K562 (cell line): ENCODE data around the gene PLA2G12B. TPM values are rescaled to one million over a fixed set of nuclear protein-coding genes. Genes with fewer than 3 reads are reported as not detected.

ENCODE experiments used
- ATAC-seq: fragments of 200-7000 bp; cut with Tn5 transposase; 3 replicates; pipeline ENCODE4 v1.9.1; 2020; ENCODE audit warnings: moderate library complexity
- BruUV-seq: library from RNA; stranded (reverse); fragments of 400-500 nt; replicated peaks from 2 replicates; lab custom pipeline; 2021; lab: Mats Ljungman, UMichigan
- CTCF ChIA-PET: fragments of 300-600 bp; formaldehyde crosslinking; extraction: SDS; loops from one replicate; lab custom pipeline; 2021; ENCODE audit warnings: low intra/inter-chr PET ratio; lab: Yijun Ruan, JAX
- POLR2A ChIA-PET: fragments of 300-600, 350-650 bp; sonication (Branson Sonifier 250); formaldehyde crosslinking; extraction: SDS; loops from one replicate; lab custom pipeline; 2021; ENCODE audit warnings: antibody characterized with exemption, inconsistent platforms; lab: Yijun Ruan, JAX
- DNase-seq, 4 experiments: peaks; one replicate each; pipeline versions ENCODE4 v3.0.0 to v3.0.0-alpha.2; 2011 to 2018; ENCODE audit warnings: low spot score in 3 of 4, mixed read lengths in 3 of 4; ENCODE audit errors: extremely low read depth in 1 of 4
- FAIRE-seq: peaks from 2 replicates; lab custom pipeline; 2011; peaks lifted over from hg19 to GRCh38; lab: Jason Lieb, UNC
- H2AFZ ChIP-seq: 2 replicates; pipeline ENCODE4 v1.6.0; 2011; ENCODE audit warnings: low read depth, low read length, control low read depth, inconsistent platforms
- H3K27ac ChIP-seq: fragments of 200-600 bp; 3 replicates; pipeline ENCODE4 v1.8.0; 2011; ENCODE audit warnings: low read depth, mild to moderate bottlenecking, control low read depth, inconsistent platforms, low read length, moderate library complexity, mixed read lengths; ENCODE audit errors: extremely low read depth
- H3K27me3 ChIP-seq, 2 experiments: fragments of 300-600 bp in 1 of 2; 2 replicates in 1 of 2; 3 replicates in 1 of 2; pipeline versions ENCODE4 v1.6.0 to v1.8.0; 2011; ENCODE audit warnings: inconsistent platforms in 2 of 2, low read length in 2 of 2, mild to moderate bottlenecking in 1 of 2, mixed read lengths in 1 of 2, moderate library complexity in 1 of 2; ENCODE audit not compliant: control insufficient read depth in 2 of 2, insufficient read depth in 2 of 2
- H3K36me3 ChIP-seq: fragments of 300-600 bp; 3 replicates; pipeline ENCODE4 v1.8.0; 2011; ENCODE audit warnings: mild to moderate bottlenecking, low read length, inconsistent platforms; ENCODE audit not compliant: control insufficient read depth, insufficient read depth
- H3K4me1 ChIP-seq, 2 experiments: fragments of 200-600 bp in 1 of 2; replicated peaks in 1 of 2; 2 replicates in 1 of 2; 3 replicates in 1 of 2; pipeline versions ENCODE4 v1.5.1 to v1.8.0; 2011; ENCODE audit warnings: inconsistent platforms in 2 of 2, low read length in 2 of 2, mild to moderate bottlenecking in 1 of 2, mixed read lengths in 1 of 2, moderate library complexity in 1 of 2; ENCODE audit not compliant: control insufficient read depth in 2 of 2, insufficient read depth in 2 of 2
- H3K4me2 ChIP-seq: 2 replicates; pipeline ENCODE4 v1.6.1; 2011; ENCODE audit warnings: low read length, control low read depth, inconsistent platforms, mixed read lengths; ENCODE audit not compliant: insufficient read depth
- H3K4me3 ChIP-seq: fragments of 200-600 bp; sonication (generic), shearing (Covaris generic); 2 replicates; pipeline ENCODE4 v1.5.1; 2016; ENCODE audit warnings: control low read depth, inconsistent platforms
- H3K79me2 ChIP-seq: fragments of 200-600 bp; 3 replicates; pipeline ENCODE4 v1.8.0; 2011; ENCODE audit warnings: low read length, inconsistent platforms; ENCODE audit not compliant: control insufficient read depth, insufficient read depth
- H3K9ac ChIP-seq, 2 experiments: 2 replicates each; pipeline versions ENCODE4 v1.6.0 to v1.6.1; 2011; ENCODE audit warnings: low read depth in 2 of 2, low read length in 2 of 2, control low read depth in 1 of 2, inconsistent platforms in 1 of 2, mild to moderate bottlenecking in 1 of 2, mixed read lengths in 1 of 2; ENCODE audit not compliant: insufficient read depth in 1 of 2
- H3K9me1 ChIP-seq: one replicate; pipeline ENCODE4 v1.6.0; 2011; ENCODE audit warnings: inconsistent platforms, mild to moderate bottlenecking, low read length, moderate library complexity; ENCODE audit not compliant: control insufficient read depth, insufficient read depth
- H3K9me3 ChIP-seq: replicated peaks from 2 replicates; pipeline ENCODE4 v1.5.1; 2011; ENCODE audit warnings: low read depth, low read length, inconsistent platforms; ENCODE audit not compliant: control insufficient read depth, insufficient read depth
- H4K20me1 ChIP-seq: replicated peaks from 2 replicates; pipeline ENCODE4 v1.6.1; 2011; ENCODE audit warnings: low read length, inconsistent platforms, mixed read lengths; ENCODE audit not compliant: control insufficient read depth, insufficient read depth
- EGR1 ChIP-seq: fragments of 450-650 bp; conservative IDR thresholded peaks from 2 replicates; pipeline ENCODE4 v1.6.1; 2017; ENCODE audit warnings: mild to moderate bottlenecking
- HINFP ChIP-seq: fragments of 450-650 bp; conservative IDR thresholded peaks from 2 replicates; pipeline ENCODE4 v1.6.1; 2016; ENCODE audit warnings: missing genetic modification characterization, low read depth, mild to moderate bottlenecking, control low read depth, missing compliant biosample characterization
- KDM4B ChIP-seq, 2 experiments: fragments of 450-650 bp in 1 of 2; sonication (generic) in 1 of 2; IDR thresholded peaks; 2 replicates each; pipeline ENCODE4 v1.6.1; 2016 to 2017; ENCODE audit warnings: borderline replicate concordance in 2 of 2, antibody characterized with exemption in 1 of 2, low read depth in 1 of 2, mild to moderate bottlenecking in 1 of 2
- PYGO2 ChIP-seq: fragments of 450-650 bp; IDR thresholded peaks from 2 replicates; pipeline ENCODE4 v1.6.1; 2016; ENCODE audit warnings: mild to moderate bottlenecking, missing genetic modification characterization, moderate library complexity, missing compliant biosample characterization
- RBM39 ChIP-seq: fragments of 200-400 bp; formaldehyde crosslinking; optimal IDR thresholded peaks from 2 replicates; pipeline ENCODE3; 2018; ENCODE audit warnings: low read depth, low read length
- SAP30 ChIP-seq: fragments of 200-600 bp; sonication (generic); IDR thresholded peaks from 2 replicates; pipeline ENCODE4 v1.6.1; 2012; ENCODE audit warnings: borderline replicate concordance, low read depth, mild to moderate bottlenecking, moderate library complexity, low read length, control low read depth, inconsistent platforms; ENCODE audit not compliant: insufficient read depth, poor library complexity, severe bottlenecking
- SNIP1 ChIP-seq: fragments of 450-650 bp; IDR thresholded peaks from 2 replicates; pipeline ENCODE4 v1.7.1; 2017; ENCODE audit warnings: low read depth, mild to moderate bottlenecking
- ZBTB17 ChIP-seq: fragments of 450-650 bp; formaldehyde crosslinking; IDR thresholded peaks from 2 replicates; pipeline ENCODE4 v1.4.0; 2020; ENCODE audit warnings: mild to moderate bottlenecking
- ZBTB5 ChIP-seq: fragments of 450-650 bp; IDR thresholded peaks from 2 replicates; pipeline ENCODE4 v1.6.1; 2017; ENCODE audit warnings: antibody characterized with exemption
- WGBS: fragments of 100-300 bp; shearing (Covaris generic); methylation state at CpG from one replicate; pipeline ENCODE4 v1.1.6; 2016; ENCODE audit warnings: low coverage, mixed read lengths; ENCODE audit not compliant: insufficient coverage; ENCODE audit errors: missing lambda C conversion rate; 5-methylcytosine and 5-hydroxymethylcytosine counted together
- in situ Hi-C: fragments of 300-500 bp; cut with MboI; formaldehyde crosslinking; loops from 4 replicates; pipeline ENCODE4 v1.15.0; 2018; ENCODE audit warnings: inconsistent platforms, mixed read lengths
- intact Hi-C: fragments of 100-400 bp; cut with micrococcal nuclease; formaldehyde crosslinking; loops from 2 replicates; pipeline ENCODE4 v1.14.2; 2022
- polyA plus RNA-seq, 8 experiments: library from polyadenylated mRNA; depleted of rRNA in 4 of 8; stranded (reverse) in 5 of 8; unstranded in 3 of 8; fragments of >200 nt; fragmentation: Nextera tagmentation in 2 of 8; fragmentation: Illumina TruSeq in 1 of 8; extraction: Ambion mirVana in 2 of 8; extraction: Trizol in 1 of 8; gene quantifications; 2 replicates each; pipeline versions ENCODE4 v1.2.1 to v1.2.3, GENCODE V29; 2011 to 2014; ENCODE audit warnings: inconsistent platforms in 1 of 8, missing spikeins in 1 of 8
- total RNA-seq, 7 experiments: library from RNA; depleted of rRNA in 6 of 7; stranded (reverse); fragments of >200 nt in 6 of 7; fragmentation: Illumina TruSeq in 2 of 7; extraction: Trizol in 2 of 7; gene quantifications; 2 replicates each; pipeline versions ENCODE4 v1.2.1 to v1.2.3, GENCODE V29; 2011 to 2021; ENCODE audit warnings: low replicate concordance in 1 of 7

PLA2G12B gene
- total and polyA plus RNA-seq, 9 of the 15 experiments (the other 6 are each of a cell fraction or from before 2014, with no cell fraction given) = not detected

GRCh38 chr10:72913287-72913686 is 41.3 kb downstream of the PLA2G12B start:
- BruUV-seq = no TSS peak
- H3K4me1 ChIP-seq = peaks cover 0 to 7% of the 10 kb centered on the region in 2 experiments; a peak in 2 of 5 replicates
- intact Hi-C loops = no loop called here
- H3K36me3 ChIP-seq = no peaks in the 10 kb centered on the region
- TF ChIP-seq ZBTB5 (no peak), ZBTB17 (no peak), SNIP1 (no peak)
- in situ Hi-C loops = no loop called here
- FAIRE-seq (no peak), ATAC-seq (peak; percentile 72), DNase-seq (peak in 1 of 4 experiments; percentile 7)
- H3K9me1 ChIP-seq = no peaks in the 10 kb centered on the region
- H3K4me3 ChIP-seq = no peak overlapping the region
- peak overlapping the region; percentile 36; the same call in 1 of the 2 replicates for H2AFZ ChIP-seq
- no peak overlapping the region for H3K9ac ChIP-seq
- H4K20me1 ChIP-seq = no peaks in the 10 kb centered on the region
- no peak overlapping the region for H3K4me2 ChIP-seq
- no peak overlapping the region for H3K27ac ChIP-seq
- no peaks in the 10 kb centered on the region for H3K79me2 ChIP-seq
- H3K9me3 ChIP-seq = no peaks in the 10 kb centered on the region
- H3K27me3 ChIP-seq = no peaks in the 10 kb centered on the region
- POLR2A ChIA-PET = interaction anchor here (1.2 kb wide), 1 partner anchor 30 kb away, joined by 3 read pairs; no protein-coding TSS in a partner anchor
- WGBS = 33% methylated on average over 7 of the region's 7 CpGs
- CTCF ChIA-PET = no interaction called here

- Histone ChIP-seq H3K9me3 (no peaks in the 10 kb centered on the region), H4K20me1 (no peaks in the 10 kb centered on the region), H3K4me1 (peaks cover 0 to 7% of the 10 kb centered on the region in 2 experiments; a peak in 2 of 5 replicates), H3K4me2 (no peak overlapping the region), H3K27ac (no peak overlapping the region), H3K9me1 (no peaks in the 10 kb centered on the region), H3K36me3 (no peaks in the 10 kb centered on the region), H3K79me2 (no peaks in the 10 kb centered on the region), H3K9ac (no peak overlapping the region), H3K4me3 (no peak overlapping the region), H3K27me3 (no peaks in the 10 kb centered on the region), H2AFZ (peak overlapping the region; percentile 36)
- no TSS peak for BruUV-seq
- 38% methylated on average over 4 of the region's 4 CpGs for whole genome bisulfite sequencing
- ATAC-seq = no peak
- TF ChIP-seq RBM39 (no peak), PYGO2 (tag) (no peak), HINFP (tag) (no peak), EGR1 (no peak), KDM4B (IDR thresholded peaks at IDR 0.05; ENCODE audit: borderline replicate concordance in 2 of 2, low read depth in 1 of 2) (no peak), SAP30 (no peak)
- CTCF ChIA-PET = no interaction called here
- in situ Hi-C loops = no loop called here
- POLR2A ChIA-PET = no interaction called here
- intact Hi-C loops = no loop called here
- FAIRE-seq = no peak
- DNase-seq = no peak
Measured at GRCh38 chr10:72912736-72913135, 41.9 kb downstream of the PLA2G12B start.
